Measurements from ENCODE around the gene C16orf46. TPM values are rescaled to one million over a fixed set of nuclear protein-coding genes. Genes with fewer than 3 reads are reported as not detected.

Gene C16orf46
- total RNA-seq, 1 experiment from 2014 or later, result 2.0 TPM

DNA sequence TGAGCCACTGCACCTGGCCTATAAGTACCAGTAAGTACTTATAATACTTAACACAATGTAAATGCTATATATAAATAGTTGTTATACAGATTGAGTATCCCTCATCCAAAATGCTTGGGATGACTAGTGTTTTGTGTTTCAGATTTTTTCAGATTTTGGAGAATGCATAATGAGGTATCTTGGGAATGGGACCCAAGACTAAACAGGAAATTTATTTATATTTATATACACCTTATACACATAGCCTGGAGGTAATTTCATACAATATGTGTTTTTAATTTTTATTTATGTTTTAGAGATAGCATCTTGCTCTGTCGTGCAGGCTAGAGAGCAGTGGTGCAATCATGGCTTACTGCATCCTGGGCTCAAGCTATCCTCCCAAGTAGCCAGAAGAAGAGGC lies 28.9 kb upstream of the C16orf46 start:
- no peak overlapping the region for H2BK12ac ChIP-seq (ENCODE audit: insufficient read length, low read depth, low read length)
- no peak overlapping the region for H3T11ph ChIP-seq (ENCODE audit: low read length)
- H2AK5ac ChIP-seq (ENCODE audit: insufficient read length, low read length), result no peak overlapping the region
- no CpG with 5 or more reads among the region's 1 CpG for WGBS (ENCODE audit: extremely low coverage, insufficient read length, low lambda C conversion rate)
- H3K9me3 ChIP-seq (ENCODE audit: control insufficient read depth, low read depth, low read length), result no peaks in the 10 kb centered on the region
- H2AFZ ChIP-seq (ENCODE audit: low read length), result no peak overlapping the region
- no peak overlapping the region for H3K27ac ChIP-seq (ENCODE audit: insufficient read length, low read depth, low read length)
- TF ChIP-seq, protein P1, sequence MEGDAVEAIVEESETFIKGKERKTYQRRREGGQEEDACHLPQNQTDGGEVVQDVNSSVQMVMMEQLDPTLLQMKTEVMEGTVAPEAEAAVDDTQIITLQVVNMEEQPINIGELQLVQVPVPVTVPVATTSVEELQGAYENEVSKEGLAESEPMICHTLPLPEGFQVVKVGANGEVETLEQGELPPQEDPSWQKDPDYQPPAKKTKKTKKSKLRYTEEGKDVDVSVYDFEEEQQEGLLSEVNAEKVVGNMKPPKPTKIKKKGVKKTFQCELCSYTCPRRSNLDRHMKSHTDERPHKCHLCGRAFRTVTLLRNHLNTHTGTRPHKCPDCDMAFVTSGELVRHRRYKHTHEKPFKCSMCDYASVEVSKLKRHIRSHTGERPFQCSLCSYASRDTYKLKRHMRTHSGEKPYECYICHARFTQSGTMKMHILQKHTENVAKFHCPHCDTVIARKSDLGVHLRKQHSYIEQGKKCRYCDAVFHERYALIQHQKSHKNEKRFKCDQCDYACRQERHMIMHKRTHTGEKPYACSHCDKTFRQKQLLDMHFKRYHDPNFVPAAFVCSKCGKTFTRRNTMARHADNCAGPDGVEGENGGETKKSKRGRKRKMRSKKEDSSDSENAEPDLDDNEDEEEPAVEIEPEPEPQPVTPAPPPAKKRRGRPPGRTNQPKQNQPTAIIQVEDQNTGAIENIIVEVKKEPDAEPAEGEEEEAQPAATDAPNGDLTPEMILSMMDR (conservative IDR thresholded peaks at IDR 0.05), result no peak
- H3K4me2 ChIP-seq (ENCODE audit: insufficient read depth, insufficient read length, low read length), result no peak overlapping the region
- no peaks in the 10 kb centered on the region for H3K27me3 Mint-ChIP-seq (ENCODE audit: low read depth)
- no peak overlapping the region for H3K23ac ChIP-seq (ENCODE audit: insufficient read length, low read depth, low read length)
- H2BK5ac ChIP-seq (ENCODE audit: insufficient read length, low read length), result no peak overlapping the region
- no peak overlapping the region for H3K14ac ChIP-seq (ENCODE audit: insufficient read depth, low read length)
- no peak overlapping the region for H3K18ac ChIP-seq (ENCODE audit: insufficient read length, low read depth, low read length)
- H4K8ac ChIP-seq (replicated peaks; ENCODE audit: insufficient read length, low read depth, low read length), result no peak overlapping the region
- no peaks in the 10 kb centered on the region for H3K9me3 Mint-ChIP-seq
- no peak overlapping the region for H3K27ac Mint-ChIP-seq
- no peaks in the 10 kb centered on the region for H3K27me3 ChIP-seq (ENCODE audit: insufficient read depth, low read length)
- no peaks in the 10 kb centered on the region for H3K23me2 ChIP-seq (ENCODE audit: insufficient read length, low read depth, low read length, poor library complexity, severe bottlenecking)
- no peaks in the 10 kb centered on the region for H3K36me3 Mint-ChIP-seq (ENCODE audit: insufficient read depth in 1 of 3, low read depth in 3 of 3)
- H3K4ac ChIP-seq (ENCODE audit: low read depth, low read length), result no peak overlapping the region
- no peak overlapping the region for H3K56ac ChIP-seq (ENCODE audit: insufficient read length, low read depth, low read length)
- no peak overlapping the region for H2BK120ac ChIP-seq (ENCODE audit: low read depth, low read length, poor library complexity, severe bottlenecking)
- no peaks in the 10 kb centered on the region for H3K79me2 ChIP-seq (ENCODE audit: insufficient read depth, low read length)
- no peak overlapping the region for H2BK15ac ChIP-seq (ENCODE audit: low read depth, low read length)
- no peak overlapping the region for H4K91ac ChIP-seq (ENCODE audit: insufficient read length, low read depth, low read length)
- no peaks in the 10 kb centered on the region for H3K4me1 Mint-ChIP-seq
- no peak overlapping the region for H3K4me3 Mint-ChIP-seq
- no peak overlapping the region for H2BK20ac ChIP-seq (ENCODE audit: low read depth, low read length, poor library complexity, severe bottlenecking)
- no peak overlapping the region for H4K5ac ChIP-seq (ENCODE audit: insufficient read length, low read depth, low read length)
- H3K79me1 ChIP-seq (ENCODE audit: insufficient read depth, low read depth, low read length, poor library complexity, severe bottlenecking), result no peaks in the 10 kb centered on the region
- no peak for DNase-seq
- H3K4me1 ChIP-seq (ENCODE audit: insufficient read depth, low read length), result no peaks in the 10 kb centered on the region
- H4K20me1 ChIP-seq (ENCODE audit: control insufficient read depth, insufficient read depth, insufficient read length), result no peaks in the 10 kb centered on the region
- H3K9ac ChIP-seq (ENCODE audit: extremely low read depth, insufficient read length, low read length), result no peak overlapping the region
